ENCODE measurements around the gene ELP1. TPM values are rescaled to one million over a fixed set of nuclear protein-coding genes. Genes with fewer than 3 reads are reported as not detected.
"Not testable (repeated sequence)": the region's sequence is repeated elsewhere in the genome, so short reads cannot be mapped to it uniquely, and the experiment has no call there.

Gene ELP1
- total and polyA plus RNA-seq, 2 donors (not counting 3 experiments of a cell fraction or from before 2014, with no cell fraction given) = 12.6 to 21.8 TPM

DNA sequence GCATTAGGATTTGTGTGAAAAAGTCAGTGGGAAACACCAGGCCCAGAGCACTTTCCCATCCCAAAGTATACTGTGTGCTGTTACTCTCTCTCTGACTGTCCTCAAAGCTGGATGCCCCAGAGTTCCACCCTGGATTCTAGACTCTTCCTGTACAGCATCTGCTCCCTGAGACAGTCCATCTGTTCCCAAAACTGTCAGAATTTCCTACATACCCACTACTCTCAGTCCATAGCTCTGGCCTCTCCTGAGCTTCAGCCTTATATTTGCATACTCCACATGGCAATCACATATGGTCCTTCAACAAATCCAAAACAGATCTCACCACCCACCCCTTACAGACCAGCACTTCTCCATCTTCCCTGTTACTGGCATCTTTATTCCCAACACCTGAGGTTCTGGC lies 9.5 kb downstream of the ELP1 start:
- TF ChIP-seq GATA2 (IDR thresholded peaks at IDR 0.05; ENCODE audit: insufficient read depth, insufficient read length, low read depth, low read length) (no peak), MYC (IDR thresholded peaks at IDR 0.05; ENCODE audit: low read depth, low read length) (no peak), JUN (IDR thresholded peaks at IDR 0.05; ENCODE audit: borderline replicate concordance, insufficient read depth, insufficient read length, low read depth) (no peak), POLR2A (IDR thresholded peaks at IDR 0.05; ENCODE audit: low read depth, low read length) (no peak)
- TF ChIP-seq, protein P1, sequence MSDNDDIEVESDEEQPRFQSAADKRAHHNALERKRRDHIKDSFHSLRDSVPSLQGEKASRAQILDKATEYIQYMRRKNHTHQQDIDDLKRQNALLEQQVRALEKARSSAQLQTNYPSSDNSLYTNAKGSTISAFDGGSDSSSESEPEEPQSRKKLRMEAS (IDR thresholded peaks at IDR 0.05; ENCODE audit: insufficient read depth, insufficient read length) = no peak
- no peak overlapping the region for H3K4me3 ChIP-seq (replicated peaks in 1 of 3; ENCODE audit: insufficient read depth in 1 of 3, low read depth in 1 of 3, low read length in 3 of 3)
- dilution Hi-C loops (cut with MboI; ENCODE audit: extremely low pct_ligation_motif_present, low sequenced_read_pairs) (no loop called here), intact Hi-C loops (cut with micrococcal nuclease) (no loop called here)
- POLR2A ChIA-PET = no interaction called here
- no peaks in the 10 kb centered on the region for H4K20me1 ChIP-seq (replicated peaks; ENCODE audit: control insufficient read depth, extremely low read depth, insufficient read depth, low read length)
- H3K9me1 ChIP-seq (replicated peaks; ENCODE audit: control insufficient read depth, extremely low read depth, insufficient read depth, low read length) = no peaks in the 10 kb centered on the region
- no peak overlapping the region for H2AFZ ChIP-seq (ENCODE audit: low read depth, low read length)
- H3K36me3 ChIP-seq (ENCODE audit: control insufficient read depth in 2 of 2, extremely low read depth in 1 of 2, insufficient read depth in 2 of 2, low read length in 2 of 2) = peaks cover 7 to 17% of the 10 kb centered on the region in 2 experiments
- CTCF ChIA-PET = no interaction called here
- FAIRE-seq (no peak), DNase-seq (ENCODE audit: low read depth, low spot score) (no peak)
- H3K27ac ChIP-seq (ENCODE audit: insufficient read depth, low read depth, low read length) = no peak overlapping the region
- no peak overlapping the region for H3K4me2 ChIP-seq (ENCODE audit: insufficient read depth, low read length)
- no peaks in the 10 kb centered on the region for H3K27me3 ChIP-seq (ENCODE audit: control insufficient read depth in 2 of 2, insufficient read depth in 2 of 2, low read length in 2 of 2)
- no peaks in the 10 kb centered on the region for H3K4me1 ChIP-seq (ENCODE audit: control insufficient read depth, extremely low read depth, insufficient read depth, low read length)
- no peak overlapping the region for H3K9ac ChIP-seq (replicated peaks; ENCODE audit: extremely low read depth, insufficient read depth, low read length)
- BruUV-seq (replicated peaks) = no TSS peak
- no peaks in the 10 kb centered on the region for H3K79me2 ChIP-seq (ENCODE audit: control insufficient read depth, insufficient read depth, low read length)
- H3K9me3 ChIP-seq (replicated peaks; ENCODE audit: control insufficient read depth, insufficient read depth, low read length) = no peaks in the 10 kb centered on the region

DNA sequence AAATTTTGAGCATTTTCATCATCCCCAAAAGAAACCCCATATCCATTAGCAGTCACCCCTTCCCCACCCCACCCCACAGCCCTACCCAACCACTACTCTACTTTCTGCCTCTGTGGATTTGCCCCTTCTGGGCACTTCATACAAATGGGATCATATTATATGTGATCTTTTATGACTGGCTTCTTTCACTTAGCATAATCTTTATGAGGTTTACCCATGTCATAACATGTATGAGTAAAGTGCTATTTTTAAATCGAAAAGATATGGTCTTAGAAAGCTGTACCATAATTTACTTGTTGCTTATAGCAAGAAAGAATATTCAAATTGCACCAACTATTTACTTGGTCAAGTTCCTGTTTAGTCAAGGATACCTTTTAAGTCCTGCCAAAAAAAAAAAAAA lies 12.7 kb downstream of the ELP1 start:
- H3K36me3 ChIP-seq (ENCODE audit: control insufficient read depth in 2 of 2, extremely low read depth in 1 of 2, insufficient read depth in 2 of 2, low read length in 2 of 2) = peaks cover 3 to 16% of the 10 kb centered on the region in 2 experiments
- ChIA-PET POLR2A (interaction anchor here (0.6 to 0.7 kb wide), 2 partner anchors 39 to 1433 kb away, joined by 3 to 4 read pairs; no protein-coding TSS in a partner anchor), CTCF (no interaction called here)
- dilution Hi-C loops (cut with MboI; ENCODE audit: extremely low pct_ligation_motif_present, low sequenced_read_pairs) (no loop called here), intact Hi-C loops (cut with micrococcal nuclease) (no loop called here)
- H3K9me1 ChIP-seq (replicated peaks; ENCODE audit: control insufficient read depth, extremely low read depth, insufficient read depth, low read length) = no peaks in the 10 kb centered on the region
- no peak overlapping the region for H3K9ac ChIP-seq (replicated peaks; ENCODE audit: extremely low read depth, insufficient read depth, low read length)
- no peaks in the 10 kb centered on the region for H3K79me2 ChIP-seq (ENCODE audit: control insufficient read depth, insufficient read depth, low read length)
- no peaks in the 10 kb centered on the region for H3K4me1 ChIP-seq (ENCODE audit: control insufficient read depth, extremely low read depth, insufficient read depth, low read length)
- H4K20me1 ChIP-seq (replicated peaks; ENCODE audit: control insufficient read depth, extremely low read depth, insufficient read depth, low read length) = no peaks in the 10 kb centered on the region
- H3K9me3 ChIP-seq (replicated peaks; ENCODE audit: control insufficient read depth, insufficient read depth, low read length) = no peaks in the 10 kb centered on the region
- no peak overlapping the region for H3K4me2 ChIP-seq (ENCODE audit: insufficient read depth, low read length)
- H3K4me3 ChIP-seq (replicated peaks in 1 of 3; ENCODE audit: insufficient read depth in 1 of 3, low read depth in 1 of 3, low read length in 3 of 3) = no peak overlapping the region
- no peak for DNase-seq (ENCODE audit: low read depth, low spot score)
- H3K27me3 ChIP-seq (ENCODE audit: control insufficient read depth in 2 of 2, insufficient read depth in 2 of 2, low read length in 2 of 2) = no peaks in the 10 kb centered on the region
- FAIRE-seq = no peak
- no peak for TF ChIP-seq POLR2AphosphoS5 (IDR thresholded peaks at IDR 0.05; ENCODE audit: insufficient read depth, low read depth, low read length)
- TF ChIP-seq JUN (IDR thresholded peaks at IDR 0.05; ENCODE audit: borderline replicate concordance, insufficient read depth, insufficient read length, low read depth) = no peak
- TF ChIP-seq, protein P1 (IDR thresholded peaks at IDR 0.05; ENCODE audit: insufficient read depth, insufficient read length) = no peak
- no peak for TF ChIP-seq FOS (IDR thresholded peaks at IDR 0.05; ENCODE audit: borderline replicate concordance, insufficient read depth, low read length)
- no peak for TF ChIP-seq POLR2A (IDR thresholded peaks at IDR 0.05; ENCODE audit: low read depth, low read length)
- no peak for TF ChIP-seq GATA2 (IDR thresholded peaks at IDR 0.05; ENCODE audit: insufficient read depth, insufficient read length, low read depth, low read length)
- TF ChIP-seq, protein P2, sequence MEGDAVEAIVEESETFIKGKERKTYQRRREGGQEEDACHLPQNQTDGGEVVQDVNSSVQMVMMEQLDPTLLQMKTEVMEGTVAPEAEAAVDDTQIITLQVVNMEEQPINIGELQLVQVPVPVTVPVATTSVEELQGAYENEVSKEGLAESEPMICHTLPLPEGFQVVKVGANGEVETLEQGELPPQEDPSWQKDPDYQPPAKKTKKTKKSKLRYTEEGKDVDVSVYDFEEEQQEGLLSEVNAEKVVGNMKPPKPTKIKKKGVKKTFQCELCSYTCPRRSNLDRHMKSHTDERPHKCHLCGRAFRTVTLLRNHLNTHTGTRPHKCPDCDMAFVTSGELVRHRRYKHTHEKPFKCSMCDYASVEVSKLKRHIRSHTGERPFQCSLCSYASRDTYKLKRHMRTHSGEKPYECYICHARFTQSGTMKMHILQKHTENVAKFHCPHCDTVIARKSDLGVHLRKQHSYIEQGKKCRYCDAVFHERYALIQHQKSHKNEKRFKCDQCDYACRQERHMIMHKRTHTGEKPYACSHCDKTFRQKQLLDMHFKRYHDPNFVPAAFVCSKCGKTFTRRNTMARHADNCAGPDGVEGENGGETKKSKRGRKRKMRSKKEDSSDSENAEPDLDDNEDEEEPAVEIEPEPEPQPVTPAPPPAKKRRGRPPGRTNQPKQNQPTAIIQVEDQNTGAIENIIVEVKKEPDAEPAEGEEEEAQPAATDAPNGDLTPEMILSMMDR (IDR thresholded peaks at IDR 0.05; ENCODE audit: extremely low read depth in 1 of 2, insufficient read depth in 1 of 2, low read depth in 1 of 2, low read length in 2 of 2) = no peak
- H2AFZ ChIP-seq (ENCODE audit: low read depth, low read length) = no peak overlapping the region
- BruUV-seq (replicated peaks) = no TSS peak
- H3K27ac ChIP-seq (ENCODE audit: insufficient read depth, low read depth, low read length) = no peak overlapping the region

DNA sequence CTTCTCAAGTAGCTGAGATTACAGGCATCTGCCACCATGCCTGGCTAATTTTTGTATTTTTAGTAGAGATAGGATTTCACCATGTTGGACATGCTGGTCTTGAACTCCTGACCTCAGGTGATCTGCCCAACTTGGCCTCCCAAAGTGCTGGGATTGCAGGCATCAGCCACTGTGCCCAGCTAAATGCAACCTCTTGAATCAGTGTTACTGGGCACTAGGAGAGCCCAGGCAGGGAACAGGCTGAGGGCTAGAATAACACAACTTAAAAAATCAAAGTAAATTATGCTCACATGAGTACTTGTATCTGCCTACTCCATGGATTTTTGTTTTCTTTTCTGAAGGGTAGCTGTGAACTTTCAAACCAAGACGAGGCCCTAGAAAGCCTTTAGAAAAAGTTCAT lies 13.5 kb downstream of the ELP1 start:
- dilution Hi-C loops (cut with MboI; ENCODE audit: extremely low pct_ligation_motif_present, low sequenced_read_pairs); DNase-seq (ENCODE audit: low read depth, low spot score); H3K79me2 ChIP-seq (ENCODE audit: control insufficient read depth, insufficient read depth, low read length); H3K4me2 ChIP-seq (ENCODE audit: insufficient read depth, low read length); BruUV-seq (replicated peaks); FAIRE-seq; H3K9ac ChIP-seq (replicated peaks; ENCODE audit: extremely low read depth, insufficient read depth, low read length); intact Hi-C loops (cut with micrococcal nuclease); H4K20me1 ChIP-seq (replicated peaks; ENCODE audit: control insufficient read depth, extremely low read depth, insufficient read depth, low read length); H3K27ac ChIP-seq (ENCODE audit: insufficient read depth, low read depth, low read length); H3K9me1 ChIP-seq (replicated peaks; ENCODE audit: control insufficient read depth, extremely low read depth, insufficient read depth, low read length); H2AFZ ChIP-seq (ENCODE audit: low read depth, low read length); H3K27me3 ChIP-seq (ENCODE audit: control insufficient read depth in 2 of 2, insufficient read depth in 2 of 2, low read length in 2 of 2); H3K4me3 ChIP-seq (replicated peaks in 1 of 3; ENCODE audit: insufficient read depth in 1 of 3, low read depth in 1 of 3, low read length in 3 of 3); H3K9me3 ChIP-seq (replicated peaks; ENCODE audit: control insufficient read depth, insufficient read depth, low read length); H3K4me1 ChIP-seq (ENCODE audit: control insufficient read depth, extremely low read depth, insufficient read depth, low read length); POLR2A ChIA-PET: not testable (repeated sequence)
- peaks cover 0 to 15% of the 10 kb centered on the region in 2 experiments for H3K36me3 ChIP-seq (ENCODE audit: control insufficient read depth in 2 of 2, extremely low read depth in 1 of 2, insufficient read depth in 2 of 2, low read length in 2 of 2)
- CTCF ChIA-PET = interaction anchor here (1.8 kb wide), 1 partner anchor 34 kb away, joined by 5 read pairs; no protein-coding TSS in a partner anchor

Measured in endothelial cell of umbilical vein (primary cell).